H1 (cell line): ENCODE measurements around the gene MYOD1. TPM values are rescaled to one million over a fixed set of nuclear protein-coding genes. Genes with fewer than 3 reads are reported as not detected.

Experiments used
- E2F6 ChIP-seq: IDR thresholded peaks from 2 replicates; pipeline ENCODE4 v1.6.1; 2012; ENCODE audit warnings: inconsistent platforms
- RFX5 ChIP-seq: IDR thresholded peaks from 2 replicates; pipeline ENCODE4 v1.6.1; 2011; ENCODE audit warnings: low read depth, low read length, improper control_type of control experiment, borderline replicate concordance
- SAP30 ChIP-seq: fragments of 300-600 bp; sonication (generic); IDR thresholded peaks from 2 replicates; pipeline ENCODE4 v1.7.1; 2012; ENCODE audit warnings: low read length, moderate library complexity, mild to moderate bottlenecking, inconsistent platforms; ENCODE audit not compliant: insufficient read depth, insufficient replicate concordance
- polyA plus RNA-seq, 7 experiments: library from polyadenylated mRNA; depleted of rRNA in 3 of 7; stranded (reverse) in 5 of 7; unstranded in 2 of 7; fragments of >200 nt in 5 of 7; fragments of 200-250 nt in 2 of 7; gene quantifications; 1 replicate in 5 of 7; 2 replicates in 1 of 7; 4 replicates in 1 of 7; pipeline versions ENCODE4 v1.2.1 to v1.2.3, GENCODE V29; 2011 to 2013; ENCODE audit warnings: missing spikeins in 2 of 7, mixed read lengths in 2 of 7
- total RNA-seq: library from RNA; stranded (reverse); fragmentation: NEBNext Ultra II Directional; extraction: Animal tissue kit (Norgen Biotek cat#: 25700); gene quantifications from 2 replicates; pipeline ENCODE4 v1.2.1, GENCODE V29; 2021

The MYOD1 gene
- total and polyA plus RNA-seq, 2 of the 8 experiments (the other 6 are each of a cell fraction or from before 2014, with no cell fraction given) = not detected

GRCh38 chr11:17711836-17712235 lies 7.5 kb upstream of the MYOD1 start (continued):
- TF ChIP-seq E2F6 = no peak
- no peak for TF ChIP-seq RFX5
- TF ChIP-seq SAP30 = no peak
